Activated T-cell treated with anti-CD3 and anti-CD28 coated beads, Interleukin-2, amount 50 U/mL, for 72 hours (primary cell): Measurements from ENCODE around the gene CNTFR. TPM values are rescaled to one million over a fixed set of nuclear protein-coding genes. Genes with fewer than 3 reads are reported as not detected.
"Not testable (repeated sequence)": the region's sequence is repeated elsewhere in the genome, so short reads cannot be mapped to it uniquely, and the experiment has no call there.

Experiments used
- ATAC-seq, 2 donors: fragments of 150-1000 bp; cut with Tn5 transposase; replicated peaks in 1 of 2; 2 replicates each; pipeline ENCODE4 v1.10.0; 2021; ENCODE audit warnings: moderate library complexity in 2 of 2, mild to moderate bottlenecking in 1 of 2
- DNase-seq, 2 donors: peaks; one replicate each; pipeline ENCODE4 v3.0.0; 2021 to 2022; ENCODE audit warnings: mixed read lengths in 1 of 2
- H3K27ac Mint-ChIP-seq: one replicate; pipeline ENCODE4 v1.8.0; 2022; ENCODE audit warnings: mild to moderate bottlenecking, moderate library complexity, mixed read lengths
- H3K27me3 Mint-ChIP-seq: one replicate; pipeline ENCODE4 v1.8.0; 2022; ENCODE audit warnings: low read depth, mixed read lengths
- H3K36me3 Mint-ChIP-seq, 2 donors: one replicate each; pipeline ENCODE4 v1.8.0; 2022; ENCODE audit warnings: mixed read lengths in 2 of 2, mild to moderate bottlenecking in 1 of 2; ENCODE audit not compliant: insufficient read depth in 2 of 2
- H3K4me1 Mint-ChIP-seq: one replicate; pipeline ENCODE4 v1.8.0; 2022; ENCODE audit warnings: low read depth, mixed read lengths
- H3K4me3 Mint-ChIP-seq, 2 donors: one replicate each; pipeline ENCODE4 v1.8.0; 2022; ENCODE audit warnings: mild to moderate bottlenecking in 2 of 2, mixed read lengths in 2 of 2, moderate library complexity in 2 of 2
- H3K9me3 Mint-ChIP-seq, 2 donors: one replicate each; pipeline ENCODE4 v1.8.0; 2022; ENCODE audit warnings: mixed read lengths in 2 of 2
- total RNA-seq, 2 donors: library from RNA; stranded (reverse); gene quantifications; one replicate each; pipeline ENCODE4 v1.2.3, GENCODE V29; 2022

The CNTFR gene
- total RNA-seq, 2 donors from 2014 or later, result not detected

- Mint-ChIP-seq H3K9me3 (no peaks in the 10 kb centered on the region), H3K4me1 (no peaks in the 10 kb centered on the region), H3K27ac (no peak overlapping the region), H3K4me3 (no peak overlapping the region), H3K36me3 (no peaks in the 10 kb centered on the region), H3K27me3 (peaks cover 33% of the 10 kb centered on the region)
- DNase-seq (no peak), ATAC-seq (no peak)
Measured at GRCh38 chr9:34549407-34549732, 40.2 kb downstream of the CNTFR start.

GRCh38 chr9:34547960-34548611 is 41.4 kb downstream of the CNTFR start:
- peak; percentile 50 to 52 for DNase-seq
- peaks cover 35% of the 10 kb centered on the region for H3K27me3 Mint-ChIP-seq

GRCh38 chr9:34546834-34547827 is 42.4 kb downstream of the CNTFR start:
- Mint-ChIP-seq H3K4me1 (no peaks in the 10 kb centered on the region), H3K9me3 (no peaks in the 10 kb centered on the region), H3K36me3 (no peaks in the 10 kb centered on the region), H3K27ac (no peak overlapping the region), H3K4me3 (no peak overlapping the region), H3K27me3 (peaks cover 35% of the 10 kb centered on the region)
- ATAC-seq, result peak; percentile 72 to 82
- DNase-seq, result peak; percentile 70 to 73

More at GRCh38 chr9:34547960-34548611, 41.4 kb downstream of the CNTFR start:
- Mint-ChIP-seq H3K4me1 (no peaks in the 10 kb centered on the region), H3K9me3 (no peaks in the 10 kb centered on the region), H3K4me3 (no peak overlapping the region), H3K36me3 (no peaks in the 10 kb centered on the region), H3K27ac (no peak overlapping the region)
- ATAC-seq, result peak; percentile 46 to 55

- Mint-ChIP-seq H3K4me3 (no peak overlapping the region), H3K27me3 (peaks cover 35% of the 10 kb centered on the region), H3K36me3 (no peaks in the 10 kb centered on the region), H3K4me1 (no peaks in the 10 kb centered on the region), H3K27ac (no peak overlapping the region), H3K9me3 (no peaks in the 10 kb centered on the region)
- DNase-seq (no peak), ATAC-seq (no peak)
Measured at GRCh38 chr9:34546102-34546833, 43.3 kb downstream of the CNTFR start.

GRCh38 chr9:34545497-34545896 is 44.0 kb downstream of the CNTFR start:
- Mint-ChIP-seq H3K27me3 (peaks cover 35% of the 10 kb centered on the region), H3K4me1 (no peaks in the 10 kb centered on the region), H3K27ac (no peak overlapping the region), H3K4me3 (no peak overlapping the region), H3K9me3 (no peaks in the 10 kb centered on the region), H3K36me3 (no peaks in the 10 kb centered on the region)
- DNase-seq, result no peak
- no peak for ATAC-seq

- H3K4me3 Mint-ChIP-seq, result no peak overlapping the region
- no peaks in the 10 kb centered on the region for H3K36me3 Mint-ChIP-seq
- H3K27me3 Mint-ChIP-seq, result peaks cover 37% of the 10 kb centered on the region
- DNase-seq (no peak), ATAC-seq (no peak)
- H3K9me3 Mint-ChIP-seq, result no peaks in the 10 kb centered on the region
- H3K27ac Mint-ChIP-seq, result no peak overlapping the region
- H3K4me1 Mint-ChIP-seq, result no peaks in the 10 kb centered on the region
Measured at GRCh38 chr9:34544035-34544434, 45.5 kb downstream of the CNTFR start.

- H3K4me3 Mint-ChIP-seq, result no peak overlapping the region
- H3K36me3 Mint-ChIP-seq, result no peaks in the 10 kb centered on the region
- no peak overlapping the region for H3K27ac Mint-ChIP-seq
- DNase-seq (no peak), ATAC-seq (no peak)
- peaks cover 31% of the 10 kb centered on the region for H3K27me3 Mint-ChIP-seq
- no peaks in the 10 kb centered on the region for H3K4me1 Mint-ChIP-seq
- H3K9me3 Mint-ChIP-seq, result no peaks in the 10 kb centered on the region
Measured at GRCh38 chr9:34541540-34541939, 48.0 kb downstream of the CNTFR start.

GRCh38 chr9:34540827-34541226 is 48.7 kb downstream of the CNTFR start:
- no peak overlapping the region for H3K27ac Mint-ChIP-seq
- no peak for DNase-seq
- no peaks in the 10 kb centered on the region for H3K36me3 Mint-ChIP-seq
- no peak for ATAC-seq
- peaks cover 27% of the 10 kb centered on the region for H3K27me3 Mint-ChIP-seq
- no peaks in the 10 kb centered on the region for H3K9me3 Mint-ChIP-seq
- H3K4me1 Mint-ChIP-seq, result no peaks in the 10 kb centered on the region
- H3K4me3 Mint-ChIP-seq, result no peak overlapping the region

- Mint-ChIP-seq H3K36me3 (no peaks in the 10 kb centered on the region), H3K27ac (no peak overlapping the region), H3K9me3 (no peaks in the 10 kb centered on the region), H3K4me3 (no peak overlapping the region), H3K27me3 (peaks cover 25% of the 10 kb centered on the region), H3K4me1 (no peaks in the 10 kb centered on the region)
- DNase-seq (no peak), ATAC-seq (no peak)
Measured at GRCh38 chr9:34536685-34537084, 52.8 kb downstream of the CNTFR start.

- not testable (repeated sequence) for ATAC-seq, H3K4me1 Mint-ChIP-seq, H3K36me3 Mint-ChIP-seq, H3K27ac Mint-ChIP-seq, H3K9me3 Mint-ChIP-seq, H3K4me3 Mint-ChIP-seq, DNase-seq
- peaks cover 41% of the 10 kb centered on the region for H3K27me3 Mint-ChIP-seq
Measured at GRCh38 chr9:34532041-34532440, 57.5 kb downstream of the CNTFR start.

GRCh38 chr9:34526026-34526425 is 63.5 kb downstream of the CNTFR start:
- H3K9me3 Mint-ChIP-seq, result no peaks in the 10 kb centered on the region
- no peaks in the 10 kb centered on the region for H3K36me3 Mint-ChIP-seq
- H3K27me3 Mint-ChIP-seq, result peaks cover 46% of the 10 kb centered on the region
- H3K27ac Mint-ChIP-seq, result no peak overlapping the region
- H3K4me3 Mint-ChIP-seq, result no peak overlapping the region
- peaks cover 30% of the 10 kb centered on the region for H3K4me1 Mint-ChIP-seq
- ATAC-seq (no peak), DNase-seq (no peak)

GRCh38 chr9:34524349-34524748 is 65.2 kb downstream of the CNTFR start:
- no peak for DNase-seq
- H3K36me3 Mint-ChIP-seq, result no peaks in the 10 kb centered on the region
- H3K4me1 Mint-ChIP-seq, result peaks cover 30% of the 10 kb centered on the region
- H3K9me3 Mint-ChIP-seq, result no peaks in the 10 kb centered on the region
- ATAC-seq, result no peak
- no peak overlapping the region for H3K4me3 Mint-ChIP-seq
- H3K27me3 Mint-ChIP-seq, result peaks cover 31% of the 10 kb centered on the region
- no peak overlapping the region for H3K27ac Mint-ChIP-seq
